ENCODE results near the gene METTL6. TPM values are rescaled to one million over a fixed set of nuclear protein-coding genes. Genes with fewer than 3 reads are reported as not detected.

Gene METTL6
- polyA plus RNA-seq, 1 donor (not counting 4 experiments of a cell fraction or from before 2014, with no cell fraction given) = 16.3 TPM

DNA sequence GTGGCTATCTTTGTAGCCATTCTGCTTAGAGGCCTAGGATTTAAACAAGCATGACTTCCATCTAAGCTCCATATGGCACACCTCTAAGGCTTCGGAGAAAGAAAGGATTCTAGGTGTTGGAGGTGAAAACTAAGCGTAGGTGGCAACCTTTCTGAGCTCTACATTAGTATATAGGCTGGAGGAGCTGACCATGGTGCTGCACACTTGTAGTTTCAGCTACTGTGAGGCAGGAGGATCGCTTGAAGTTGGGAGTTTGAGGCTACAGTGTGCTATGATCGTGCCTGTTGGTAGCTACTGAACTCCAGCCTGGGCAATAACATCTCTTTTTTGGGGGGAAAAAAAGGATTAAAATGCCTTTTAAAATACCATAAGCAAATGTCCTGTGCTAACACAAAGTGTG lies 7.4 kb upstream of the METTL6 start:
- dilution Hi-C loops (cut with MboI; ENCODE audit: extremely low pct_ligation_motif_present, low sequenced_read_pairs) = no loop called here
- Histone ChIP-seq H3K9me1 (ENCODE audit: control insufficient read depth, extremely low read depth, insufficient read depth, low read length) (peaks cover 2% of the 10 kb centered on the region), H3K27ac (ENCODE audit: control insufficient read depth, insufficient read depth, low read length) (no peak overlapping the region), H2AFZ (ENCODE audit: control insufficient read depth, low read length) (no peak overlapping the region), H3K4me2 (ENCODE audit: control insufficient read depth, extremely low read depth, insufficient read depth, low read depth, low read length) (no peak overlapping the region), H3K79me2 (ENCODE audit: control insufficient read depth, insufficient read depth, low read length) (peaks cover 20% of the 10 kb centered on the region), H3K4me1 (ENCODE audit: control insufficient read depth, extremely low read depth, insufficient read depth, low read length) (peaks cover 8% of the 10 kb centered on the region), H3K27me3 (ENCODE audit: control insufficient read depth, extremely low read depth, insufficient read depth, low read length) (no peaks in the 10 kb centered on the region), H3K36me3 (ENCODE audit: control insufficient read depth in 2 of 2, extremely low read depth in 1 of 2, insufficient read depth in 2 of 2, low read length in 2 of 2) (peaks cover 30 to 46% of the 10 kb centered on the region in 2 experiments), H3K4me3 (ENCODE audit: control insufficient read depth in 2 of 3, extremely low read depth in 1 of 3, insufficient read depth in 2 of 3, low read depth in 1 of 3, low read length in 3 of 3) (no peak overlapping the region), H4K20me1 (ENCODE audit: control insufficient read depth, extremely low read depth, insufficient read depth, low read length) (no peaks in the 10 kb centered on the region), H3K9ac (ENCODE audit: control insufficient read depth, extremely low read depth, insufficient read depth, low read length) (no peak overlapping the region), H3K9me3 (ENCODE audit: control insufficient read depth, low read depth, low read length) (no peaks in the 10 kb centered on the region)
- no peak for TF ChIP-seq EZH2 (IDR thresholded peaks at IDR 0.05; ENCODE audit: low read length)
- TF ChIP-seq, protein P1, sequence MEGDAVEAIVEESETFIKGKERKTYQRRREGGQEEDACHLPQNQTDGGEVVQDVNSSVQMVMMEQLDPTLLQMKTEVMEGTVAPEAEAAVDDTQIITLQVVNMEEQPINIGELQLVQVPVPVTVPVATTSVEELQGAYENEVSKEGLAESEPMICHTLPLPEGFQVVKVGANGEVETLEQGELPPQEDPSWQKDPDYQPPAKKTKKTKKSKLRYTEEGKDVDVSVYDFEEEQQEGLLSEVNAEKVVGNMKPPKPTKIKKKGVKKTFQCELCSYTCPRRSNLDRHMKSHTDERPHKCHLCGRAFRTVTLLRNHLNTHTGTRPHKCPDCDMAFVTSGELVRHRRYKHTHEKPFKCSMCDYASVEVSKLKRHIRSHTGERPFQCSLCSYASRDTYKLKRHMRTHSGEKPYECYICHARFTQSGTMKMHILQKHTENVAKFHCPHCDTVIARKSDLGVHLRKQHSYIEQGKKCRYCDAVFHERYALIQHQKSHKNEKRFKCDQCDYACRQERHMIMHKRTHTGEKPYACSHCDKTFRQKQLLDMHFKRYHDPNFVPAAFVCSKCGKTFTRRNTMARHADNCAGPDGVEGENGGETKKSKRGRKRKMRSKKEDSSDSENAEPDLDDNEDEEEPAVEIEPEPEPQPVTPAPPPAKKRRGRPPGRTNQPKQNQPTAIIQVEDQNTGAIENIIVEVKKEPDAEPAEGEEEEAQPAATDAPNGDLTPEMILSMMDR (optimal IDR thresholded peaks at IDR 0.05 in 1 of 3, IDR thresholded peaks at IDR 0.05 in 1 of 3, conservative IDR thresholded peaks at IDR 0.05 in 1 of 3; ENCODE audit: extremely low read depth in 1 of 3, insufficient read depth in 2 of 3, low read length in 3 of 3) = no peak
- no peak for DNase-seq (ENCODE audit: low read depth, low spot score)
- FAIRE-seq = no peak

DNA sequence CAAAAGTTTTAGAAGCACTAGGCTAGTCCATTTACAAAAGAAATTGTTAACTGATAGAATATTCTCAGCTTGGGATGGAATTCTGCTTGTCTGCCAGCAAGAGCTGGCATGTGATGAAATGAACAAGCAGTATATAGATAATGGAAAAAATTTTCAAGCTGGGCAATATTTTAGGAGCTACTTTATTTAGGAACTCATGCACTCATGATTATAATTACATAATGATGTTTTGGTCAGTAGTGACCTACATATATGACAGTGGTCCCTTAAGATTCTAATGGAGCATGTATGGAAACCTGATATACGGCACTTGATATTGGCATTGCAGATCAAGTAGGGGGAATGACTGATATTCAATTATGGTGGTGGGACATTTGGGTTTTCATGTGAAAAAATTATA lies 6.2 kb upstream of the METTL6 start:
- FAIRE-seq = no peak
- H4K20me1 ChIP-seq (ENCODE audit: control insufficient read depth, extremely low read depth, insufficient read depth, low read length) = peaks cover 8% of the 10 kb centered on the region

More for the DNA sequence above, 6.2 kb upstream of the METTL6 start:
- Histone ChIP-seq H3K4me2 (ENCODE audit: control insufficient read depth, extremely low read depth, insufficient read depth, low read depth, low read length) (no peak overlapping the region), H3K9me3 (ENCODE audit: control insufficient read depth, low read depth, low read length) (no peaks in the 10 kb centered on the region), H3K4me3 (ENCODE audit: control insufficient read depth in 2 of 3, extremely low read depth in 1 of 3, insufficient read depth in 2 of 3, low read depth in 1 of 3, low read length in 3 of 3) (no peak overlapping the region), H3K36me3 (ENCODE audit: control insufficient read depth in 2 of 2, extremely low read depth in 1 of 2, insufficient read depth in 2 of 2, low read length in 2 of 2) (peaks cover 25 to 39% of the 10 kb centered on the region in 2 experiments), H3K9ac (ENCODE audit: control insufficient read depth, extremely low read depth, insufficient read depth, low read length) (no peak overlapping the region), H3K9me1 (ENCODE audit: control insufficient read depth, extremely low read depth, insufficient read depth, low read length) (peaks cover 6% of the 10 kb centered on the region), H3K4me1 (ENCODE audit: control insufficient read depth, extremely low read depth, insufficient read depth, low read length) (peaks cover 7% of the 10 kb centered on the region), H2AFZ (ENCODE audit: control insufficient read depth, low read length) (no peak overlapping the region), H3K27ac (ENCODE audit: control insufficient read depth, insufficient read depth, low read length) (no peak overlapping the region), H3K79me2 (ENCODE audit: control insufficient read depth, insufficient read depth, low read length) (peaks cover 31% of the 10 kb centered on the region), H3K27me3 (ENCODE audit: control insufficient read depth, extremely low read depth, insufficient read depth, low read length) (no peaks in the 10 kb centered on the region)
- dilution Hi-C loops (cut with MboI; ENCODE audit: extremely low pct_ligation_motif_present, low sequenced_read_pairs) = no loop called here
- TF ChIP-seq EZH2 (IDR thresholded peaks at IDR 0.05; ENCODE audit: low read length) = no peak
- TF ChIP-seq, protein P1 (optimal IDR thresholded peaks at IDR 0.05 in 1 of 3, IDR thresholded peaks at IDR 0.05 in 1 of 3, conservative IDR thresholded peaks at IDR 0.05 in 1 of 3; ENCODE audit: extremely low read depth in 1 of 3, insufficient read depth in 2 of 3, low read length in 3 of 3) = no peak
- no peak for DNase-seq (ENCODE audit: low read depth, low spot score)
